ENCODE data around the gene TNS4.

TNS4 gene

DNA sequence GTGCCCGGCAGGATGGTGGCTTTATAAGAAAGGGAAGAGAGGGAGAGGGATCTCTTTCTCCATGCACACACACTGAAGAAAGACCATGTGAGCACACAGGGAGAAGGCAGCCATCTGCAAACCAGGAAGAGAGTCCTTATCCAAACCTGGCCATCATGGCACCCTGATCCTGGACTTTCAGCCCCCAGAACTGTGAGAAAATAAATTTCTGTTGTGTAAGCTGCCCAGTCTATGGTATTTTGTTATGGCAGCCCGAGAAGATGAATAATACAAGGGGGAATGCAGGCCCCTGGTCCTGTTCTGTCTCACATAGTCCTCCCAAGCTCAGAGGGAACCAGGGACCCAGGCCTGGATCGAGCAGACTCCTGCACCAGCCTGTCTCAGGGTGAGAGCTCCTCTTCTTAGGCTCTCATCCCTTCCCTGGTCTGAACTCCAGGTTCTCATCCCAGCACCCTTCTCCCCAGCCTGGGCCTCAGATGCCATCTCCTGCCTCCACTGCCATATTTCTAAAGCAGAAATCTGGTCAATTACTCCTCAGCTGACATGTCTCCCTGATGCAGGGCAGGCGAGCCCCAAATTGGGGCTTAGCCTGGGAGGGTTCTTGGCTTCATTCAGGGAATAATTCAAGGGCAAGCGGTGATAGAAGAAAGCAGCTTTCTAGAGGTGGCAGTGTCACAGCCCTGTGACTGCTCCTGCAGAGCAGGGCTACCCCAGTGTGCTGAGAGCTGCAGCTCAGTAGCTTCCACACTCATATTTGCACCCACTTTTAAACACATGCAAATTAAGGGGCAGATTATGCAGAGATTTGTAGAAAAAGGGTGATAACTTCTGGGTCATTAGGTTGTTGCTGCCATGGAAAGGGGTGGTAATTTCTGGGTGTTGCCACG is 29.3 kb downstream of the TNS4 start:
- DNase-seq: no peak

DNA sequence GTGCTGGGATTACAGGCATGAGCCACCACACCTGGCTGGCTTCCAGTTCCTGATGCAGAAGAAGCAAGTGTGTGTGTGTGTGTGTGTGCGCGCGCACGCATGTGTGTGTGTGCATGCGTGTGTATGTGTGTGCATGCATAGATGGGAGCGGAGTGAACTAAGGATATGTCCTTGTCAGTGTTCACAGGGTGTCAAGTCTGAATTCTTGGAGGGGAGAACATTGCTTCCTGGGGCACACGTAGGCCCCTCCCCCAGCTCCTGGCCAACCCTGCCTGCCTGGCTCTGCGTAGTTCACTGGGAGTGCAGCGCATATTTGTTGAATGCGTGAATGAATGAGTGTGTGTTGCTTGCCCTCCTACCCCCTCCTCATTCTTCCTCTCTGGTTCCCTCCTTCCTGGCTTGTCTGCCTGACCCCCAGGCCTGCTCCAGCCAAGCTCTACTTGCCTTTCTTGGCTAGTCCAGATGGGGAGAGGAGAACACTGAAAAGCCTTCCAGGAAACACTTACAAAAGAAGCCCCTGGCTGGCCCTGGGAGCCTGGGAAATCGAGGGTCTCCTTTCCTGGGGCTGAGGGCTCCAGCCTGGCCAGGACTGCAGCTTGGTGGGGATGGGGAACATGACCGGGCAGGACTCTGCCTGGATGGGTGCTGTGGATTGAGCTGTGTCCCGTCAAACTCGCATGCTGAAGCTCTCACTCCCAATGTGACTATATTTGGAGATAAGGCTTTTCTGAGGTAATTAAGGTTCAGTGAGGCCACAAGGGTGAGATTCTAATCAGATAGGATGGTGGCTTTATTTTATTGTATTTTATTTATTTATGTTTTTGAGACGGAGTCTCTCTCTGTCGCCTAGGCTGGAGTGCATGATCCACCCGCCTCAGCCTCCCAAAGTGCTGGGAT is 30.2 kb downstream of the TNS4 start:
- DNase-seq: no peak

DNA sequence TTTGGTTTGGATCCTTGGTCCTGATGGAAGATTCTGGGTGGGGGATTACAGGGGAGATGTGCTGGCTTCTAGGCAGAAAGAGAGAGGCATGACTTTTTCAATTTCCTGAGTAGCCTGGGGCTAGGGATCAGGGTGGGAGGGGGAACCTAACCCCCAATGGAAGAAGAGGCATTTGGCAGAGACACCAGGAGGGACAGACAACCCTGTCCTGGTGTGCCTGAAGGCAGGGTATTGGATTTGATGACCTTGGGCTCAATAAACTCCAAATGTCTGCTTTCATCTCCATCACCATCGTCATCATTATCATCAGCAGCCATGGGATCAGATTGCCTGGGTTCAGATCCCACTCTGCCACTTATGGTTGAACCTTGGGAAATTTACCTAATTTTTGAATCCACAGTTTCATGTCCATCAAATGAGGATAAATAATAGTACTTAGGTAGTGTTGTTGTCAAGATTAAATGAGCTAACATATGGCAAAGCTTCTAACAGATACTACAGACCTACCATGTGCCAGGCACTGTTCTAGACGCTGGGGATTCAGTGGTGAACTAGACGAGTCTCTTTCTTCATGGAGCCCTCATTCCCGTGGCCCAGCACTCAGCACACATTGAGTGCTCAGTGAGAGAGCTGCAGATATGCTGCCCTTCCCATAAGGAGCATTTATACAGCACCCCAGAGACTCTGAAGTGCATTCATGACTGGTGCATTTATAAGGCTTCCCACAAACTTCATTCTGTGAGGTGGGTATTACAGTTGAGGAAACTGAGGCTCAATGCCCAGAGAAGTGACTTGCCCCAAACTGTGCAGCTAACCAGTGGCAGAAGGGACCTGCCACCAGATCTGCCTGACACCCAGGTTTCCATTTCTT is 31.4 kb downstream of the TNS4 start:
- no peak for DNase-seq

DNA sequence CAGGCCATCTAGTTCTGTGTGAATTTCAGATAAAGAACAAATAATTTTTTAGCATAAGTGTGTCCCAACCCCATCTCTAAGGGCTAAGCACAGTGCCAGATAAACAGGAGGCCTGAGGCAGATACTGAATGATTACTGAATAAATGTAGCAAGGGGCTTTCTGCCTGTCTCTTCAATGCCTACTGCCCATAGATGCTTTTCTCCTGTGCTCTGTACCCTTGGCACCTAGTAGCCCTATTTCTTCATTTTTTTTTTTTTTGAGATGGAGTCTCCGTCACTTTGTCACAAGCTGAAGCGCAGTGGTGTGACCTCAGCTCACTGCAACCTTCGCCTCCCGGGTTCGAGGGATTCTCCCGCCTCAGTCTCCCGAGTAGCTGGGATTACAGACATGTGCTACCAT is 32.9 kb downstream of the TNS4 start:
- DNase-seq: no peak

DNA sequence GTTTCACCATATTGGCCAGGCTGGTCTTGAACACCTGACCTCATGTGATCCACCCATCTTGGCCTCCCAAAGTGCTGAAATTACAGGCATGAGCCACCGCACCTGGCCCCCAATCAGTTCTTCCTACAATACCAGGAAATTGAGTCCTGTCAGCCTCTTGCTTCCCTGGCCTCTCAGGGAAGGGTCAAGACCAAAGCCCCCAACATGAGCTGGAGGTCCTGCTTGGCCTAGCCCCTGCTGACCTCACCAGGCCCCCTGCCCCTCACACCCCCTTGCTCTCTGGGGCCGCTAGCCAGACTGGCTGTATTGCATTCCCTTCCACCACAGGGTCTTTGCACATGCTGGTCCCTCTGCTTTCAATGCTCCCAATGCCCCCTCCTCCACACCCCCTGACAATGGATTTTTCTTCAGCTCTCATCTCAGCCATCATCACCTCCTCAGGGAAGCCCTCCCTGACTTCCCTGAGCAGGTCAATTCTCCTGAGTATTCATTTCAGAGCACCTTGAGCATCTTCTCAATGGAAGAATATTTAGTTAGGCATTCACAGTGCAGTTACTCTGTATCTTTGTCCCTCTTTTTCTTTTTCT is 34.0 kb downstream of the TNS4 start:
- DNase-seq: no peak

DNA sequence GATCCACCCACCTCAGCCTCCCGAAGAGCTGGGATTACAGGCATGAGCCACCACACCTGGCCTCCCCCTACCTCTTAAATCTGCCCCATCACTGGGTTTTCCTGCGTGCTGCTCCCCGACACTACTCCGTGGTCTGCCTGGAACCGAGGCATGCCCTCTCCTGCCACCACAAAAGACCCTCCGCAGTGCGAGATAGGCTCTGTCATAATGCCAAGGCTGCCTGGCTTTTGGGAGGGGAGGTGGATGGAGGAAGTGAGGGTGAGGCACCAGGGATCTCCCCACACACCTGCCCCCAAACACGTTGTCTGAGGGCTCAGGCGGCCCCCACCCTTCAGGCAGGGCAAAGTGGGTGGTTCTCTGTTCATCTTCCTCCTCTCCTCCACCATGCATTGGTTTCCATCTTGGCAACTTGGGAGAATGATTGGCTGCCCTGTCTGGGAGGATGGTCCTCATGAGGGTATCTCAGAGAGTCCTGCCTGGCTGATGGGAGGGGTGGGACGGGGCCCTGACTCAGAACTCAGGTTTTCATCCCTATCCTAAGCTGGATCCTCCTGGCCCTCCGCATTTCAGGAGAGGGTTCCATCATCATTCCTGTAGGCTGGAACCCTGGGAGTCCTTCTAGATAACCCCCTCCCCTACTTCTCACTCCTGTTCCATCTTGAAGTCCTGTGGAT is 35.0 kb downstream of the TNS4 start:
- DNase-seq: no peak

DNA sequence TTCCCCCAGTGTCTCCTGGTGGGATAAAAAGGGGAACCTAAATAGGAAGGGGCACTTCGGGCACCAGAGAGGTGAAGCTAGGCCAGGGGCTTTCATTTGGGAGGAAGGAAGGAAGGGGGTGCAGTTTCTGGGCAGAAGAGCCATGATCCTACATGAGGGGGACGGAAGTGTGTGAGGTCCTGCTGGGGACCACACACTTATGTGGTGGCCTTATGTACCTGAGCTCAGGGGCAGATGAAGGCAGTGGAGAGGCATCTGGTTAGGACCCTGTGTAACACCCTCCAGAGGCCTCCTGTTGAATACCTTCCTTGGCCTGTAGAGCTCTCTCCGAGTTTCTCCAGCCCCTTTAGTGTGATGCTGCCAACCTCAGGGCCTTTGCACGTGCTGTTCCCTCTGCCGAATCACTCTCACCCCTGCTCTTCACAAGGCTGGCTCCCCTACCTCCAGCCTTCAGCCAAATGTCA is 37.0 kb downstream of the TNS4 start:
- DNase-seq: no peak

DNA sequence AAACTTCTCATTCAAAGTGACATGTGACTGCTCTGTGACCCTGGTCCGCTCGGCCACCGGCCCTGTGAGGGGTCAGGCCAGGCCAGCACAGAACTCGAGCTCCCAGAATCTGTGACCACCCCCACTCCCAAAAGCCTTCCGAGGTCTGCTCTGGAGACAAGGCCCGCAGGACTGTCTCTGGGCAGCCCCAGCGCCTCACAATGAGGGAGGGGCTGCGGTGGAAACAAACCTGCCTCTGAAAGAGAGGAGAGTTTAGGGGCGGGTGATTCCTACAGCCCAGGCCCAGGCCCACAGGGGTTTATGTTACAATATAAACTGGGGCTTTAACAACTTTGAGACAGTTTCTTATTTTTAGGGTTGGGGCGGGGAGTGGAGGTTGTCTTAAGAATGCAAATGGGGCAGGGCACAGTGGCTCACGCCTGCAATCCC is 38.3 kb downstream of the TNS4 start:
- DNase-seq: no peak

DNA sequence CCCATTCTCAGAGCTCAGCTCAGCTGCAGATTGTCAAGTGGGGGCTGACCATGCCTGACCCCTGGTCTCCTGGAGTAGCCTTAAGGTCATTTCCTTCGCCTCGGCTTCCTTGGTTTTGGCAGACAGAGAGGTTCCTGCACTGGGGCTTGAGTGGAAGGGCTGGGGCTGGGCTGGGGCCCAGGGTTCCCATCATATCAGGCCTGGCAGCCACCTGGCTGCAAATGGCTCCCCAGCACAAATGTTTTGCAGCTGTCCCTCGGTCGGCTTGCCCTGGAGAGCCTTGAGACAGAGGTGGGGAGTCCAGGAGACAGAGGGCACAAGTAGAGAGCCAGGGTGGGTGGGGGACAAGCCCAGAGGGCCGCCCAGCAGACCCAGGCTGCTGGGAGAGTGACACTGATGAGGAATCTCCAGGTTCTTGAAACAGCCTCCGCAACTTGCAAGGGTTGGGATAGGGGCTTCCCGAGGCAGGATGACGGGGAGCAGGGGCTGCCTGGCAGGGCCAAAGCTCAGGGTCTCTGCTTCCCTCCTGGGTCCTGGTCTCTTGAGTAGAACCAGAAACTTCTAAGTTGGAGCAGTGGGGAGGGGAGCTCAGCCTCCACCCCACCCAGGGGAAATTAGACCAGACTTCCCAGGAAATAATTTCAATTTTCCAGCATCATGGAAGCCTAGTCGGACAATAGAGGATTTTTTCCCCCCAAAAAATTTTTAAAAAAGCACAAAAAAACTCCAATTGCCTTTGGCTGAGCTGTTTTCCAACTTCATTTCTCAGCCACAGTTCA is 38.9 kb downstream of the TNS4 start:
- no peak for DNase-seq

DNA sequence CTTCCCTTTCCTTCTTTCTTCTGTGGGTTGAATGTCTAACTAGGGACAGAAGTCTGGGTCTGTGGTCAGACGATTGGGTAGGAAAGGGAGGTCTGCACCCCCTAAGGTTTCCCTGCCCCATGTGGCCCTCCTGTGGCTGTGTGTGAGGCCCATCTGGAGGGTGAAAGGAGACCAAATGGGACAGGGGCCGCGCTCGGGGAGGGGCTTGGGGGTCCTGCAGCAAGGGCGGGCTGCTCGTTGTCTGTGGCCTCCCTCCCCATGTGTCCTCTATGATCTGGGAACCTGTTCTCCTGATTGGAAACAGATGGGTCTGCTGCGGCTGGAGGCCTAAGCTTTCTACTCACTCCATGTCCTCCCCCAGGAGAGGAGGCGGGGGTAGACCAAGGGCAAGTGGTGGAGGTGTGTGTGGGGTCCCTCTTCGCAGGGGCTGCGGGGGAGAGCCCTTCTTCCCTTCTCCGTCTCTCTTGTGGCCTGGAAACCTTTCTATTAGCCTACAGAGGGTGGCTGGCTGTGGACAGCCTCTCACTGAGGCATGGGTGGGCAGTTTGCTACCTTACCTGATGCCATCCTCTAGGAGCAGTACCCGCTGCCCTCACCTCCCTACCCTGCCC is 39.6 kb downstream of the TNS4 start:
- DNase-seq: no peak

DNA sequence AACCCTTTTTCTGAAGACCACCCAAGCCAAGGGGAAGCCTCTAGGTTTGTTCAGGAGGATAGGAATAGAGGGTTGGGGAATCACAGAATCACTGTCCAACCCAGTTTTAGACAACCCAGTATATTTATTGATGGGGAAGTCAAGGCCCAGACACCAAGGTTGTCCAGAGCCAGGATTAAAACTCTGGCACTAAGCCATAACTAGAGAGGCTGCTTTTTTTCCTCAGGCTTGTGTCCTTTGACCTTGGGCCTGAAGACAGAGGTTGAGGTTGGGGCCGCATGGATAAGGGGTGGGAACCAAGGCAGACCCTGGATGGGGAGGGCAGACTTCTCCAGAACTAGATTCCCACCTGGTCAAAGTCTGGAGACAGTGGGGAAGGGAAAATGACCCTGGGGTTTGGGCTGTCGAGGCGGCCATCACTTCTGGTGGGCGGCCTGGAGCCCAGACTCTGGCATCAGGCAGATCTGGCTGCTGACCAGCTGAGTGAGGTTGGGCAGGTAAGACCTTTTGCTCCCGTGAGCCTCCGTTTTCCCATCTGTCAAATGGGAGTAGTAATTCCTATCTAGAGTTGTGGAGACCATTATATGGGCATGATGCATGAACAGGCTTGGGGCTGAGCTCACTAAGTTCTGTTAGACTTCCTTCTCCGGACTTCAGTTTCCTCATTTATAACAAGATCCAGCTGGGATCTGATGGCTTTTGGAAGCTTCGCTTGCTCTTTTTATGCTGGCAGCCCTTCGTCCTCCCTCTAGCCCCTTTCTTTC is 40.3 kb downstream of the TNS4 start:
- DNase-seq: no peak

DNA sequence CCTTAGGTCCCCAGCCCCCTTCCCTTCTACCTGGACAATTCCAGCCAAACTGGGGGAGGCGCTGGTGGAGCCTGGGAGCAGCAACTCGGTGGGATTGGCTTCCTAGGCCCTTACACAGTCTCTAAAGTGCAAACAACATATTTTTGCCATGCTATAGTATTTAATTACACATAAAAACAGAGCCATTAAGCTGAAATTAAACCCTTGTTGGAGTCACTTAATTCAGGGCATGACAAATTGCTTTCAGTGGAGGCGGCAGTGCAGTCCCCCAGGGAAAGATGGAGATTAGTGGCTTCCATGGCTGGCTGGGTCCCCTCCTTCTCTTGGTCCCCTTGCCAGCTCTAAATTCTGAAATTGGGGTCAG is 40.8 kb downstream of the TNS4 start:
- DNase-seq: no peak

DNA sequence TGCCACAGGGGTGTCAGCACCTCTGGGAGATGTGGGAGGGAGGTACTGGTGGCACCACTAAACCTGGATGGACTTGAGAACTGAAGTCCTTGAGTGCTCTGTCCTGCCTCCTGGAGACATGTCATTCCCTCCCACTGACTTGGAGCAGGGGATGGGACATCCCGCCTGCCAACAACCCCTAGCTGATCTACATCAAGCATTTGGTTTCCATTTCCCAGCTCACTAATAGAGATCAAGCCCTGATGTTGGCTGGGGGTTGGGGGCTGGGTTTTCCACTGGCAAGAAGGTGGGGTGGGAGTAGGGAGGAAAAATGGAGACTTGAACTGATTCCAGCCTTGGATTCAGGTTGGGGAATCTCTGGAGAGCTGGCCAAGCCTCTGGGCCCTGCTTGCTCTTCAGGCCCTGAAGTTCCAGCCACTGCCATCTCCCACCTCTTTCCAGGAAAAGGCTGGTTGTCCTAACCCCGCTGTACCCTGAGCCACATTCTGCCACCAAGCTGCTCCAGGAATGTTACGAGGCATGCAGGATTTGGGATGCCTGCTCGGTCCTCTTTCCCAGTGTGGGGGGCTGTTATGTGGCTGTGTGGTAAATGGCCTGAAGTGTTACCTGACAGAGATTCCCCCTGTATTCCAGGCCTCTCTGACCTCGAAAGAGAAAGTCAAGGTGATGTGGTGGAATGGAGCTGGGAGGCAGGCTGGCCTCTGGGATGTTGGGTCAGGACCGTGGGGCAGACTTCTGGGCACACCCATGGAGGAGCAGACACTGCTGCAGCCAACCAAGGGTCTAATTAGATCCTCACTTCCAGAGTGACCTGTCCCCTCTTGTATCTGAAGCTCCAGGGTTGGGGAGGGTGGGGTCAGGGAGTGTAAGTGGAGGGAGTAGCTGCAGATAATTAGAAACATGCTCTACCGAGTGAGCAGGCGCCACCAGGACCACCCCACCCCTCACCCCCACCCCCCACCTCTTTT is 41.5 kb downstream of the TNS4 start:
- no peak for DNase-seq

DNA sequence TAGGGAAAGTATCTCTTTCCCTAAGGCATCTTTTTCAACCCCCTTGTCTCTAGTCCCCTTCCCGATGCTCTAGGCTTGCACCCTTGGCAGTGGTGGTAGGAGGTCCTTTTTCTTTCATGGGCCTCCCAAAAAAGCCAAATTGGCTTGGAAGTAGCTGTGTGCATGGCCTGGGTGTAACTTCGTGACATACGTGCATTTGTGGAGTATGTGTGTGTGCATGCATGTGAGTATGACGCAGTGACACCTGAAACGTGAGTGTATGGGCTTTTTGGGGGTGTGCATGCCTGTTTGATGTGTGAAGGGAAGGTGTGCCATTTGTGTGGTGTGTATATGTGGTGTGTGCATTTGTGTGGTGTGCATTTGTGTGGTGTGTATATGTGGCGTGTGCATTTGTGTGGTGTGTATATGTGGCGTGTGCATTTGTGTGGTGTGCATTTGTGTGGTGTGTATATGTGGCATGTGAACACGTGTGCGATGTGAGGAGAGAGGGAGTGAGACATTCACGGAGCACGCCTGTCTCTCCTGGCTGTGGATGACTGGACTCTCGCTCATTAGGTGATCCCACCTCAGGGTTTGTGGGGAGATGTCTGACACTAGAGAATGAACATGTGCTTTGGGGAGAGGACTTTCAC is 42.5 kb downstream of the TNS4 start:
- DNase-seq: no peak

DNA sequence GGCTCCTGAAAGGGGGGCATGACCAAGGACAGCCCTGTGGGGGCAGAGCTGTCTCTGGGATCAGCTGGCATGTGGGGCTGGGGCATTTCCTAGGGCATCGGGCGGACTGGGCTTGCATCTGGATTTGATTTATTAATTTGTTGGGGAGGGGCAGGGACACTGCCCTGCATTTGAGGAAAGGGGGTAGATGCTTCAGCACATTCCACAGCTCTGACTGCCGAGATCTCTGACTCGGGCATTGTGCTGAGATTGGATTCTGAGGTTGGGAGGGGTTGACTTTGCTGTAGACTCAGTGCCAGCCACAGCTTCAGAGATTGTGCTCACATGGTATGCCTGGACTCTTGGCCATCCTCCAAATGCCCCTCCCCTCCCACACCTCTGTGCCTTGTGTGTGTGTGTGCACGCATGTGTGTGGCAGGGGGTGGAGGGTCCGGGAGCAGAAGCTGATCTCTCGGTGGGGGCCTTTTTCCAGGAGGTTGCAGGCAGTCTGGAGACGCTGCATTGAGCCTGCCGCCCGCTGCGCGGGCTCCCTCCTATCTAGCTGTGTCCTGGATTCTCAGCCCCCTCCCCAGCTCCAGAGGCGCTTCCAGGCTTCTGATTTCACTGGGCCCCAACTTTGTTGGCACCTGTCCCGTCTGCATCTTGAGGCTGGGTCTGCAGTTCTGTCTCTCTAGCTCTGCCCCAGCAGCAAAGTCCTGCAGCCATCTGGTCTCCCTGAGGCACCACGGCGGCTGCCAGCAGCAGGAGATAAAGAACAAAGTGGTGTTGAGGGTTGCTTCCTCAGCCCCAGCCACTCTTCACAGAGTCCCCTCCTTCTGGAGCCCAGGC is 43.2 kb downstream of the TNS4 start:
- DNase-seq: no peak

DNA sequence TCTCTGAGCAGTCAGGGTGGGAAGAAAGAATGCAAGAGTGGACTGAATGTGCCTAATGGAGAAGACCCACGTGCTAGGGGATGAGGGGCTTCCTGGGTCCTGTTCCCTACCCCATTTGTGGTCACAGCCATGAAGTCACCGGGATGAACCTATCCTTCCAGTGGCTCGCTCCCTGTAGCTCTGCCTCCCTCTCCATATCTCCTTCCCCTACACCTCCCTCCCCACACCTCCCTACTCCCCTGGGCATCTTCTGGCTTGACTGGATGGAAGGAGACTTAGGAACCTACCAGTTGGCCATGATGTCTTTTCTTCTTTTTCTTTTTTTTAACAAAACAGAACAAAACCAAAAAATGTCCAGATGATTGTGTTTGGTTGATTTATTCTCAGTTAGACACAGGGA is 44.1 kb downstream of the TNS4 start:
- no peak for DNase-seq

DNA sequence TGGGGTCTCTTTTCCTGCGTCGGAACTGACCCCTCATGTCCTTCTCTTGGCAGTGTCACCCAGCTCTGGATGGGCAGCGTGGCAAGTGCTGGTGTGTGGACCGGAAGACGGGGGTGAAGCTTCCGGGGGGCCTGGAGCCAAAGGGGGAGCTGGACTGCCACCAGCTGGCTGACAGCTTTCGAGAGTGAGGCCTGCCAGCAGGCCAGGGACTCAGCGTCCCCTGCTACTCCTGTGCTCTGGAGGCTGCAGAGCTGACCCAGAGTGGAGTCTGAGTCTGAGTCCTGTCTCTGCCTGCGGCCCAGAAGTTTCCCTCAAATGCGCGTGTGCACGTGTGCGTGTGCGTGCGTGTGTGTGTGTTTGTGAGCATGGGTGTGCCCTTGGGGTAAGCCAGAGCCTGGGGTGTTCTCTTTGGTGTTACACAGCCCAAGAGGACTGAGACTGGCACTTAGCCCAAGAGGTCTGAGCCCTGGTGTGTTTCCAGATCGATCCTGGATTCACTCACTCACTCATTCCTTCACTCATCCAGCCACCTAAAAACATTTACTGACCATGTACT is 44.9 kb downstream of the TNS4 start:
- no peak for DNase-seq

Measured in NCI-H1105 (cell line).